Measurements from ENCODE around the gene STOX2. TPM values are rescaled to one million over a fixed set of nuclear protein-coding genes. Genes with fewer than 3 reads are reported as not detected.
A peak's percentile ranks its signal among the peaks of the same experiment; 100 is the strongest.

STOX2 gene
- total and polyA plus RNA-seq, 10 donors: 0.53 to 42.8 (median 28.6) TPM

- 89 to 96% (median 91%) methylated on average over 7 of the region's 7 CpGs for WGBS, 5 donors
- DNase-seq: no peak
- intact Hi-C loops (cut with DNase I; ENCODE audit: low total_unique reads): no loop called here
Observed at GRCh38 chr4:183985786-183986185, 80.7 kb downstream of the STOX2 start.

GRCh38 chr4:183986291-183986970, 81.3 kb downstream of the STOX2 start:
- H3K27ac ChIP-seq: no peak overlapping the region
- TF ChIP-seq POLR2AphosphoS5 (IDR thresholded peaks at IDR 0.05): no peak
- H3K36me3 ChIP-seq: no peaks in the 10 kb centered on the region
- intact Hi-C loops (cut with DNase I; ENCODE audit: low total_unique reads): no loop called here
- H3K4me1 ChIP-seq: peaks cover 0 to 26% (median 9%) of the 10 kb centered on the region in 6 donors
- H3K4me3 ChIP-seq: no peak overlapping the region
- 86 to 91% (median 89%) methylated on average over 18 of the region's 18 CpGs for WGBS, 5 donors
- no peaks in the 10 kb centered on the region for H3K9me3 ChIP-seq
- no peak for DNase-seq
- no peaks in the 10 kb centered on the region for H3K27me3 ChIP-seq (replicated peaks in 1 of 7)

More at GRCh38 chr4:183985786-183986185, 80.7 kb downstream of the STOX2 start:
- Histone ChIP-seq H3K9me3 (no peaks in the 10 kb centered on the region), H3K36me3 (no peaks in the 10 kb centered on the region), H3K27me3 (replicated peaks in 1 of 7) (no peaks in the 10 kb centered on the region), H3K4me1 (peaks cover 0 to 26% (median 9%) of the 10 kb centered on the region in 6 donors), H3K4me3 (no peak overlapping the region), H3K27ac (no peak overlapping the region)
- TF ChIP-seq POLR2A (IDR thresholded peaks at IDR 0.05) (no peak), POLR2AphosphoS5 (IDR thresholded peaks at IDR 0.05) (no peak), CTCF (IDR thresholded peaks at IDR 0.05 in 8 of 11, conservative IDR thresholded peaks at IDR 0.05 in 3 of 11) (no peak)

- 74 to 87% (median 83%) methylated on average over 40 to 43 of the region's 43 CpGs for WGBS, 5 donors
- Histone ChIP-seq H3K4me1 (peaks cover 0 to 26% (median 9%) of the 10 kb centered on the region in 6 donors), H3K27me3 (replicated peaks in 1 of 7) (no peaks in the 10 kb centered on the region), H3K27ac (no peak overlapping the region), H3K4me3 (peak overlapping the region in 1 of 8 donors; percentile 11), H3K36me3 (no peaks in the 10 kb centered on the region), H3K9me3 (no peaks in the 10 kb centered on the region)
- TF ChIP-seq POLR2AphosphoS5 (IDR thresholded peaks at IDR 0.05): peak in 2 of 3 donors; percentile 5 to 38
- no peak for TF ChIP-seq POLR2A (IDR thresholded peaks at IDR 0.05)
- DNase-seq: no peak
- intact Hi-C loops (cut with DNase I; ENCODE audit: low total_unique reads): no loop called here
Observed at GRCh38 chr4:183986971-183987946, 82.2 kb downstream of the STOX2 start.

- Histone ChIP-seq H3K4me1 (peaks cover 0 to 26% (median 9%) of the 10 kb centered on the region in 6 donors), H3K4me3 (peak overlapping the region in 1 of 8 donors; percentile 11), H3K27me3 (replicated peaks in 1 of 7) (no peaks in the 10 kb centered on the region), H3K36me3 (no peaks in the 10 kb centered on the region), H3K9me3 (no peaks in the 10 kb centered on the region), H3K27ac (no peak overlapping the region)
- TF ChIP-seq CTCF (IDR thresholded peaks at IDR 0.05 in 8 of 11, conservative IDR thresholded peaks at IDR 0.05 in 3 of 11) (no peak), POLR2AphosphoS5 (IDR thresholded peaks at IDR 0.05) (peak in 1 of 3 donors; percentile 35)
- 42 to 74% (median 51%) methylated on average over 10 of the region's 10 CpGs for WGBS, 5 donors
- intact Hi-C loops (cut with DNase I; ENCODE audit: low total_unique reads): no loop called here
- no peak for DNase-seq
Observed at GRCh38 chr4:183987987-183988392, 82.9 kb downstream of the STOX2 start.

- no peaks in the 10 kb centered on the region for H3K27me3 ChIP-seq (replicated peaks in 1 of 7)
- TF ChIP-seq POLR2AphosphoS5 (IDR thresholded peaks at IDR 0.05) (no peak), CTCF (IDR thresholded peaks at IDR 0.05 in 8 of 11, conservative IDR thresholded peaks at IDR 0.05 in 3 of 11) (no peak), POLR2A (IDR thresholded peaks at IDR 0.05) (no peak)
- no peak overlapping the region for H3K27ac ChIP-seq
- peaks cover 0 to 26% (median 9%) of the 10 kb centered on the region in 6 donors for H3K4me1 ChIP-seq
- no peaks in the 10 kb centered on the region for H3K9me3 ChIP-seq
- H3K4me3 ChIP-seq: no peak overlapping the region
- DNase-seq: no peak
- H3K36me3 ChIP-seq: no peaks in the 10 kb centered on the region
- intact Hi-C loops (cut with DNase I; ENCODE audit: low total_unique reads): no loop called here
- 51 to 79% (median 67%) methylated on average over 9 of the region's 9 CpGs for WGBS, 5 donors
Observed at GRCh38 chr4:183988874-183989273, 83.8 kb downstream of the STOX2 start.
